Embryonic facial prominence (tissue), 1 donor: ENCODE data around the gene SRSF3.

Experiments used
- DNase-seq: peaks from one replicate; pipeline ENCODE4 v3.0.0-alpha.2; 2016; ENCODE audit errors: extremely low spot score

Gene SRSF3

DNA sequence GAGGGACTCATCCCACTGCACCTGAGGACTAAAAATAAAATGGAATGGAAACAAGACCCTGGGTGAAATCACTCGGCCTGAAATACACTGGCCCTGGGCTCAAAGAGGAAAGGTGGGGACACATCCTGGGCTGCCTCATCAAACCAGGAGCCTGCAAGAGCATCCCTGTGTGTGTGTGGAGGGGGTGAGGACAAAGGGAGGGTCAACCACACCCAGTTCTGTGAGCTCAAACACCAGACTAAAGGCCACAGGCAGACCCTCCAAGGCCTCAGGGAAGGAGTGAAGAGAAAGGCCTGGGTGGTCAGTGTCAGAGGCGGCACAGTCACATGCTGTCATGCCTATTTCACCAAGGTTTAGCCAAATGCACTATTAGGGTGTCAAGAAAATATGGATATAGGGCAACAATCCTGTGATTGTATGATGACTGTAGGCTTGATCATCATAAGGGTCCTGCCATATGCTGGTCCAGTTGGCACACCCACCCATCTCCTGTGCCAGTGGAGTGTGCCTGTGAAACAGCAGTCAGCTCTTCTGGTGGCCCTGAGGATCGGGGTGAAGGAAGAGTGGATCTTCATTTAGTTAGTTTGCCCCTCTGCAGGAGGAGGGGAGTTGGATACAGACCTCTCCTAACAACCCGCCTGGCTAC, 28.9 kb downstream of the SRSF3 start:
- no peak for DNase-seq

DNA sequence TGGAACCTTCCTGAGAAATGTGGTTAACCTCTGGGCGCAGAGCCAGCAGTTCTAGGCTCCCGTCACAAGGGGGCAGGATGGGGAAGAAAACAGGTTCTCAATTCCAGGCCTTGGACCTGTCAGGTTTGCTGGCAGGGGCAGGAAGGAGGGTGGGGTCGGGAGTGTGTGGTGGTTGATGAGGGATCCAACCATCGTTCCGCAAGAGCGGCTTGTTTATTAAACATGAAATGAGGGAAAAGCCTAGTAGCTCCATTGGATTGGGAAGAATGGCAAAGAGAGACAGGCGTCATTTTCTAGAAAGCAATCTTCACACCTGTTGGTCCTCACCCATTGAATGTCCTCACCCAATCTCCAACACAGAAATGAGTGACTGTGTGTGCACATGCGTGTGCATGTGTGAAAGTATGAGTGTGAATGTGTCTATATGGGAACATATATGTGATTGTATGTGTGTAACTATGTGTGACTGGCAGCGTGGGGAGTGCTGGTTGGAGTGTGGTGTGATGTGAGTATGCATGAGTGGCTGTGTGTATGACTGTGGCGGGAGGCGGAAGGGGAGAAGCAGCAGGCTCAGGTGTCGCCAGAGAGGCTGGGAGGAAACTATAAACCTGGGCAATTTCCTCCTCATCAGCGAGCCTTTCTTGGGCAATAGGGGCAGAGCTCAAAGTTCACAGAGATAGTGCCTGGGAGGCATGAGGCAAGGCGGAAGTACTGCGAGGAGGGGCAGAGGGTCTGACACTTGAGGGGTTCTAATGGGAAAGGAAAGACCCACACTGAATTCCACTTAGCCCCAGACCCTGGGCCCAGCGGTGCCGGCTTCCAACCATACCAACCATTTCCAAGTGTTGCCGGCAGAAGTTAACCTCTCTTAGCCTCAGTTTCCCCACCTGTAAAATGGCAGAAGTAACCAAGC, 29.6 kb downstream of the SRSF3 start:
- DNase-seq, result peak; percentile 34

DNA sequence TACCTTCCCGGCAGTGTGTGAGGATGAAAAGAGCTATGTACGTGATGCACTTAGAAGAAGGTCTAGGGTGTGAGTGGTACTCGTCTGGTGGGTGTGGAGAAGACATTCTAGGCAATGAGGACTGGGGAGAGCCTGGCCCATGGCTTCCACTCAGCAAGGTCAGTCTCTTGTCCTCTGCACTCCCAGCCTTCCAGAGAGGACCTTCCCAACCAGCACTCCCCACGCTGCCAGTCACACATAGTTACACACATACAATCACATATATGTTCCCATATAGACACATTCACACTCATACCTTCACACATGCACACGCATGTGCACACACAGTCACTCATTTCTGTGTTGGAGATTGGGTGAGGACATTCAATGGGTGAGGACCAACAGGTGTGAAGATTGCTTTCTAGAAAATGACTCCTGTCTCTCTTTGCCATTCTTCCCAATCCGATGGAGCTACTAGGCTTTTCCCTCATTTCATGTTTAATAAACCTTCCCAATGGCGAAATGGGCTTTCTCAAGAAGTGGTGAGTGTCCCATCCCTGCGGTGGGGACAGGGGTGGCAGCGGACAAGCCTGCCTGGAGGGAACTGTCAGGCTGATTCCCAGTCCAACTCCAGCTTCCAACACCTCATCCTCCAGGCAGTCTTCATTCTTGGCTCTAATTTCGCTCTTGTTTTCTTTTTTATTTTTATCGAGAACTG, 30.4 kb downstream of the SRSF3 start:
- no peak for DNase-seq

DNA sequence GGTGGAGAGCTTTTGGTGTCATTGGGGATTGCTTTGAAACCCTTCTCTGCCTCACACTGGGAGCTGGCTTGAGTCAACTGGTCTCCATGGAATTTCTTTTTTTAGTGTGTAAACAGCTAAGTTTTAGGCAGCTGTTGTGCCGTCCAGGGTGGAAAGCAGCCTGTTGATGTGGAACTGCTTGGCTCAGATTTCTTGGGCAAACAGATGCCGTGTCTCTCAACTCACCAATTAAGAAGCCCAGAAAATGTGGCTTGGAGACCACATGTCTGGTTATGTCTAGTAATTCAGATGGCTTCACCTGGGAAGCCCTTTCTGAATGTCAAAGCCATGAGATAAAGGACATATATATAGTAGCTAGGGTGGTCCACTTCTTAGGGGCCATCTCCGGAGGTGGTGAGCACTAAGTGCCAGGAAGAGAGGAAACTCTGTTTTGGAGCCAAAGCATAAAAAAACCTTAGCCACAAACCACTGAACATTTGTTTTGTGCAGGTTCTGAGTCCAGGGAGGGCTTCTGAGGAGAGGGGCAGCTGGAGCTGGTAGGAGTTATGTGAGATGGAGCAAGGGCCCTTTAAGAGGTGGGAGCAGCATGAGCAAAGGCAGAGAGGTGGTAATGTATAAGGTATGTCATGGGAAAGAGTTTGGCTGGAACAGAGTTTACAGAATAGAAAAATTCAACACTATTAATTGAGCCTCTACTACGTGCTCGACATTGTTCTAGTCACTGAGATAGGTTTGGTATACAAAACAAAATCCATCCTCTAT, 31.2 kb downstream of the SRSF3 start:
- no peak for DNase-seq

DNA sequence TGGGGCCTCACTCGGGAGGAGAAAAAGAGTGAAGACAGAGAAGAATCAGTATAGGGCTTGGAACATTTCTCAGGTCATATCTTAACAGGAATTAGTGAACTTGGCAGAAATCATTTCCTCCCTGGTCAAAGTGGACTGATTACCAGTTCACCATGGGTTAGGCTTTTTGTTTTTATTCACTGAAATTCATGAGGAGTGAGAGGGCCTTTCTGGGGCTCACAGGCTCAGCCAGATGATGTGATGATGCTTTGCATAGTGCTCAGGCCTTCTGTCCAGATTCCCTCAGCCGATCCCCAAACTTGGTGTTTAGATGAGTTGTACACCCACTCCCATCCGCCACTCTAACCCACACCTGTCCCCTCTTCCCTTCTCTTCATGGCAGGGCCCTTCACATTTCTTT, 32.5 kb downstream of the SRSF3 start:
- DNase-seq, result no peak

DNA sequence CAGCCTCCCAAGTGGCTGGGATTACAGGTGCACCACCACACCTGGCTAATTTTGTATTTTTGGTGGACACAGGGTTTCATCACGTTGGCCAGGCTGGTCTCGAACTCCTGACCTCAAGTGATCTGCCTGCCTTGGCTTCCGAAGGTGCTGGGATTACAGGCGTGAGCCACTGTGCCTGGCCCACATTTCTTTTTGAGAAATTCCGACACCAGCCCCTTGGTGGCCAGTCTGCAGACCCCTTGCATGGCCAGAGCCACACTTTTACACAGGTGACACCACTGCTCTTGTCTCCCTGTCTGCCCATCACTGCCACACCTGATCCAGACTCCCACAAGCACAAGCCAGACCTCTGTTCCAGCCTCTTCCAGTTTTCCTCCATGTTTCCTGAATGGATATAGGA, 33.0 kb downstream of the SRSF3 start:
- no peak for DNase-seq

DNA sequence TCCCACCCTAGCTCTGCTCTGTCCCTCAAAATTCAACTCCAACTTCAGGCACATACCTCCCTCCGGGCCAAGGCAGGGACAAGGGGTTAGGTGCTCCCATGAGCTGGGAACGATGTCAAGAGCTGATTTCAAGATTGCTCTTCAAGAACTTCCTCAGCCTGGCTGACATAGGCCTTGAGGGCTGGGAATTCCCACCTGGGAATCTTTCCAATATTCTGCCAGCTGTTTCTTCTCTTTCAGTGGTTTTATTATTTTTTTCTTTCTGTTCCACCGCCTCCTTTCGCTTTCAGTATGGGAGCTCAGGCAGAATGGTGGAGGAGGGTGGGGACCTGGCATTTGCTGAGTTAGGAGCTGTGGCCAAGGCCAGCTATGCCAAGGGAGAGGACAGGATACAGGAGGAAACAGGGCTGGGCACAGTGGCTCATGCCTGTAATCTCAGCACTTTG, 33.7 kb downstream of the SRSF3 start:
- DNase-seq, result no peak

DNA sequence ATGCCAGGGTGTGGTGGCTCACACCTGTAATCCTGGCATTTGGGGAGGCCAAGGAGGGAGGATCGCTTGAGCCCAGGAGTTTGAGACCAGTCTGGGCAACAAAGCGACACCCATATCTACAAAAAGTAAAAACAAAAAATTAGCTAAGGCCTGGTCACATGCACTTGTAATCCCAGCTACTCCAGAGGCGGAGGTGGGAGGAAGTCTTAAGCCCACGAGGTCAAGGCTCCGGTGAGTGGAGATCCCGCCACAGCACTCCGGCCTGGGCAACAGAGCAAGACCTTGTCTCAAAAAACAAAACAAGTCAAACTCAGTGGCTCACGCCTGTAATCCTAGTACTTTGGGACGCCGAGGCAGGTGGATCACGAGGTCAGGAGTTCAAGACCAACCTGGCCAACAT, 35.6 kb downstream of the SRSF3 start:
- DNase-seq, result no peak

DNA sequence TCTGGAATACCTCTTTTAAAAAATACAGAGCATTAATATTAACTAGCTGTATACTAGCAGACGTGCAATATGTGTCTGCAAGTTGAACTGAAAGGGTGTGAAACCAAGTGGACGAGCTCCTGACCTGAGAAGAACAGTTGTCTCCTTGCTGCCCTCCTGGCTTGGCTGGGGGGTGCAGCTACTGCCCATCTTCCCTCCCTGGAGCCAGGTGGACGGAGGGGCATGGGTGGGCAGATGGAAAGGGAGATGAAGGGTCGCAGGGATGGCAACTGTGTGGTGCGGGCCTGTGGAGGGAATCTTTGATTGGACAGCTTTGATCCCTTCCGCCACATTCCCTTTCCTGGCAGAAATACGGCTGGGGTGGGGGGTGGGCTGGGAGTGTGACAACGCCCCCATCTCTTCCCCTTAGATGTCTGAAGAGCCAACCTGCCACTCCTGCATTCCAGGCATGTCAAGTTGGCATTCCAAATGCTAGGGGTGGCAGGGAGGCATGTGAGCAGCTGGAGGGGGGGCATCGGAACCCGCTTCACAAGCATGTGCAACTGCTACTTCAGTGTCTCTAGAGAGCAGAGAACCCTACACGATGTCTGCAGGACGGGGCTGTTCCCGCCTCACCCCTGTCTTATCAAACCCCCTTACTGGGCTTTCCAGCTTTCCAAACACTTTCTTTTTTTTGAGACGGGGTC, 37.3 kb downstream of the SRSF3 start:
- DNase-seq, result no peak

DNA sequence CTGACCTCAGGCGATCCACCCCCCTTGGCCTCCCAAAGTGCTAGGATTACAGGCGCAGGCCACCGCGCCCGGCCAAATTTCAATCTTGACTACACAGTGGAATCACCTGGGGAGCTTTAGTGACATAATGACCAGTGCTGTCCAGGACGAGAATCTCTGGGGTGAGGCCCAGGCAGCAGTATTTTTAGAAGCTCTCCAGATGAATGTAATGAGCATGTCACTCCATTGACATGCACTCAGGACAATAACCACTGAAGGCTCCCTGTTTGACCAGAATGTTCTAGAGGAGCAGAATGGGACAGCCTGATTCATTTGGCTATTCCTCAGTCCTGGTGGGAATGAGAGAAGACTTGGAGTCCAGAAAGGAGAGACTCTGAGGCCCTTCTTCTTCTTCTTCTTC, 39.2 kb downstream of the SRSF3 start:
- DNase-seq, result no peak

DNA sequence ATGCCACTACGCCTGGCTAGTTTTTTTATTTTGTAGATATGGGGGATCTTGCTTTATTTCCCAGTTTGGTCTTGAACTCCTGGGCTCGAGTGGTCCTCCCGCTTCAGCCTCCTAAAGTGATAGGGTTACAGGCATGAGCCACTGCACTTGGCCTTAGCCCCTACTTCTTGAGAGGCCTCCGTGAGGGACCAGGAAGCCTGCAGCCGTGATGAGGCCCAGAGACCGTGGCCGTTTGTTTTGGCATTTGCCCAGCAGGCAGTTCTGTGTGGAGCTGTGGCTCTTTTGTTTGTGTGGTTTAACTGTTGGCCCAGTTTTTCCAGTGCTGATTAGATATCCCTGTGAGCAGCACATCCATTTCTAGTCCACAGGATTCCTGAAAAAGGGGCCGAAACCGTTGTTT, 39.8 kb downstream of the SRSF3 start:
- no peak for DNase-seq

DNA sequence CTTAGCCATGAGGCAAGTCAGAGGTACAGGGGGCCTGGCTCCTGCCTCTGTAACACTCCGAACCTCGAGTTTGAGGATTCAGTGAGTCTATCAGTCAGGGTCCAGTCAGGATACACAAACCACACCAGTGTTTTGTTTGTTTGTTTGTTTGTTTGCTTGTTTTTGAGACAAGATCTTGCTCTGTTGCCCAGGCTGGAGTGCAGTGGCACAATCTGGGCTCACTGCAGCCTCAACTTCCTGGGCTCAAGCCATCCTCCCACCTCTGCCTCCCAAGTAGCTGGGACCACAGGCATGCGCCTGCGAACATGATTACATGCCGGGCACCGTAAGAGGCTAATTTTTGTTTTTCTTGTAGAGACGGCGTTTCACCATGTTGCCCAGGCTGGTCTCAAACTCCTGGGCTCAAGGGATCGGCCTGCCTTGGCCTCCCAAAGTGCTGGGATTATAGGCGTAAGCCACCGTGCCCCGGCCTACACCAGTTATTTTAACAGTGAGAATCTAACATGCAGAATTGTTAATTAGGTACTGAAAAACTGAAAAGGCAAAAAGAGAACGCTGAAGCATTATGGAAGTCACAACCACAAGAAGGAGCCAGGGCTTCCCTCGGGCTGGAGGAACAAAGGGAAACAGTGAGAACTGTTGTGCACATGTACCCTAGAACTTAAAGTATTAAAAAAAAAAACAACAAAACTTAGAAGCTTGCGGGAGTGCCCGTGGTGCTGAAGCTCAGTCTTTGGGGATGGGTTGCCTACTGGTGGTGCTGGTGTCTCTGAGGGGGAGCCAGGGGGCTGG, 40.4 kb downstream of the SRSF3 start:
- no peak for DNase-seq

DNA sequence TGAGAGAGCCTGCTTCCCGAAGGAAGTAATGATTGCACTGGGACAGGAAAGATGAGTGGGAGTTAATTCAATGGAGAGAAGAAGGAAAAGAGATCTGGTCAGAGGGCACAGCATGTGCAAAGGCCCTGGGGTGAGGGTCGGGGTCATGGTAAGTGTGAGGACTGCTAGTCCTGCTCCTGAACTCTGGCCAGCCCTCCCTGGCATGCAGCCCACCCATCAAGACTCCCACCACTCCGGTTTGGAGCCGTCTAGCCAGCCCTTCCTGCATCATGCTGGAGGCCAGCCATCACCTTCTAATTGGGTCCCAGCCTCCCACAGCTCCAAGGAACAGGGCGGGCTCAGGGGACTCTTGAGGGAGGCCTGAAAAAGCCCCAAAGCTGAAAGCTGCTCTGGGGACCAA, 42.1 kb downstream of the SRSF3 start:
- DNase-seq, result no peak

DNA sequence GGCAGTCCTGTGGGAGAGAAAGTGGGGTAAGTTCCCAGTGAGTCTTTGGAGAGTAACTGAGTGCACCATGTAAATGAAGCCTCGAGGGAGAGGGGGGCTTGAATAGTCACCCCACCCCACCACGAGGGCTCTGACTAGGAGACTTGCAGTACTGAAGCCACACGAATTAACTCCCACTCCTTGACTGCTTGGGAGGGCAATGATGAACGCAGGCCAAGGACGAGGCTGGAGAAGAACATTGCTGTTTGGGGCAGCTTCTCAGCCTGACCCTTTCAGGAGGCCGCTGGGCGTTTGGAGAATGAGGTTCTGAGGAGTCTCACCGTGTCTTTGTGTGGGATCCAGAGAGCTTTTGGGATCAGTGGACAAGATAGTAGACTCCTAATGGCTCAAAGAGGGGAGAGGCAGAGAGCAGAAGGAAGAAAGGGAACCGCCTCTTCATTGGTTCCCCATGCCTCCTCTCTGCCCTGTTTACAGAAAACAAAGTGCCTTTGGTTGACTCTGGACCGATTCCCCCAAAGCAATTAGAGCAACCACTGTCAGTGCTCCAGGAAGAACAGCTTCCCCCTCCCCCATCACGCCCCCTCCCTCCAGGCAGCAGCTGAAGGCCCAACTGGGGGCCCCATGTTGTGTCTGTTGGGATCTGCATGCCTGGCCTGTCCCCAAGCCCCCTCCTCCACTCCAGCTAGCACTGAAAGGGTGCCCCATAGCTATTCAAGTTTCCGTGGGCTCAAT, 42.7 kb downstream of the SRSF3 start:
- DNase-seq, result no peak

DNA sequence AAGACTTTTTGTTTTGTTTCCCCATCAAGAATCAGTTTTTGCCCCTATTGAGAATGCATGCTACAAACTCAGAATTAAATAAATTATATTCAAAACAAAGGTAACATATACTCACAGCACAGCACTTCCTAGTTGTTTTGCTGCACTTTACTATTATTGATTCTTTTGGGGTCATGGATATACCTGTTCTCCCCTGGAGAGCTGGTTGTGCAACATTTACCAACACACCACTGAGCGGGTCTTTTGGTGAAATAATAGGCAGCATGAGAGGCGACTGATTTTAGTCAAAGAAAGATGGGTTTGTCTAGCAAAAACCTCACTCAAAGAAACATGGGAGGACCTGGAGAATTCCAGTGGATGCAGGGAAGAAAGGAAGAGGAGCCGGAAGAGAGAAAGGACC, 44.4 kb downstream of the SRSF3 start:
- DNase-seq, result no peak

DNA sequence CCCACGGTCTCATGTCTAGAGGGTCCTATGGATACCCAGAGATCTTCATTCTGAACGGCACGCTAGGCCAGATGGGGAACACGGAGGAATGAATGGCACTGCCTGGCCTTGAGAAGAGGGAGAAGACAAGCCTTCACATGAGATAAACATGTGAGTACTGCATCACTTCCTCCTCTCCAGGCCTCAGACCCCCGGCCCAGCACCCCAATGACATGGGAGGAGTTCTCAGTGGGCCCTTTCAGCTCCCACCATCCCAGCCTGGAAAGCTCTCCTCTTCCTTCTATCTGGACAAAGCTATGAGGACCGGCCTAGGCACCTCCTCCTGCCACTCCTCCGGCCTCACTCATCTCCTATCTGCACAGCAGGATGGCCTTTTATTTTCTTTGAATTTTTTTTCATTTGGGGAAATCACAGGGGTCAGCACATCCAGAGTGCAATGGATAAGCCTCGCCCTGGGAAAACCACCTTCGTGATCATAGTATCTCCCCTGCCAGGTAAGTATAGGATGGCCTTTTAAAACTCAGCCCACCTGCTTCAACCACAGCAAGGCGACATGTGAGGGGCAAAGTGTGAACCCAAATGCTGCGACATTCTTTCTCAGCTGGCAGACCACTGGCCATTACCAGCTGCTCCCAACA, 45.1 kb downstream of the SRSF3 start:
- no peak for DNase-seq

DNA sequence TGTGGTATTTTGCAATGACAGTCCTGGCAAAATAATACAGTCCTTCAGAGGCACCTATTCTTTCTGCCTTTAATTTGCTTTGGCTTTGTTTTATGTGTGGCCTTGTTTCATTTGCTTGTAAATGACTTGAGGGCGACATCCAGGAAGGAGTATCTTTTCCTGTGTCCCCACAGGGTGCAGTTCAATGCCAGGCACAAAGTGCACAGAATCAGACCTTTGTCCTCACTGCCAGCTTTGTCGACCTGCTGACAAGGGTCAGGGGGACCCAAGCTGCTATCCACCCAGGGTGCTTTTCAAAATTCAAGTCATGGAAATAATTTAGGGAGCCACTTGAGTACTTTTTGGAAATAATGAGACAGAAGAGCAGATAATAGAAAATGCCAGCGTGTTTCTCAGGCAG, 47.4 kb downstream of the SRSF3 start:
- DNase-seq, result no peak

DNA sequence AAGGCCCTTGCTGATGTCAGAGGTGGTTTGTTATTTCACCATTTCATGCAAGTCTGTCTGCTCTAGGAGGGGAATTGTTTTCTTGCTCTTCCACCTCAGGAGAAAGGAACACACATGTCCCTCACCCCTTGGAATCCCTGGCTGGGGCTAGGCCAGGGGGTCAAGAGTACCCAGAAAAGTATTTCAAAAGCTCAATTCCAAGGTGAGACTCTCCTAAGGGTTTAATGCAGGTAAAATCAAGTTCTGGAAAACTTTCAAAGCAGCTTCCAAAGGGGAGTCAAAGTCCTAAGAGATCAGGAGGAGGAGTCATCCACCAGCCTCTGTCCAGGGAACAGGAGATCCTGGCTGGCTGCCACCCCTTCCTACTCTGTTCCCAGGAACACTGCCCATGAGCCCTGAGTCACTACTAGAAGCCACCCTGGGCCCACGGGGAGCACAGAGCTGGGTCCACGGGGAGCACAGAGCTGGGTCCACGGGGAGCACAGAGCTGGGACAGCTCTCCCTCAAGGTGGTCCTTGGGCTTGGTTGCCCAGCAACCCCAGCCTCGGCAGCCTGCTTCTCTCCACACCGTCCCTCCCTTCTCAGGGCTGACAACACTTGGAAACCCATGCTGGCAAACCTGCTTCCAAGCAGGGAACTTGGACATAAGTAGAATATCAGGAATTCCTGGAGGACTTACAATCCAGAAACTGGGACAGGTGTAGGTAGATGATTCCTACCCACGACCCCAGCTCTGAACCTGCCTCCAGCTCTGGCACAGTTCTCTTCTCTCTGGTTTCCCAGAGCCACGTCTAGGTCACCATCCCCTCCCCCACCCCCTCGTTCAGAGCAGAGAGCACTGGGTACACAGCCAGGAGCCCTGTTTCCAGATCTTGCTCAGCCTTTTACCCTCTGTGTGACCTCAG, 49.0 kb downstream of the SRSF3 start:
- DNase-seq, result no peak
